Measurements from ENCODE around the gene PTPRM.

PTPRM gene

GRCh38 chr18:7658701-7659100, 91.6 kb downstream of the PTPRM start:
- no peak overlapping the region for H3K27ac ChIP-seq
- TF ChIP-seq, protein P1, sequence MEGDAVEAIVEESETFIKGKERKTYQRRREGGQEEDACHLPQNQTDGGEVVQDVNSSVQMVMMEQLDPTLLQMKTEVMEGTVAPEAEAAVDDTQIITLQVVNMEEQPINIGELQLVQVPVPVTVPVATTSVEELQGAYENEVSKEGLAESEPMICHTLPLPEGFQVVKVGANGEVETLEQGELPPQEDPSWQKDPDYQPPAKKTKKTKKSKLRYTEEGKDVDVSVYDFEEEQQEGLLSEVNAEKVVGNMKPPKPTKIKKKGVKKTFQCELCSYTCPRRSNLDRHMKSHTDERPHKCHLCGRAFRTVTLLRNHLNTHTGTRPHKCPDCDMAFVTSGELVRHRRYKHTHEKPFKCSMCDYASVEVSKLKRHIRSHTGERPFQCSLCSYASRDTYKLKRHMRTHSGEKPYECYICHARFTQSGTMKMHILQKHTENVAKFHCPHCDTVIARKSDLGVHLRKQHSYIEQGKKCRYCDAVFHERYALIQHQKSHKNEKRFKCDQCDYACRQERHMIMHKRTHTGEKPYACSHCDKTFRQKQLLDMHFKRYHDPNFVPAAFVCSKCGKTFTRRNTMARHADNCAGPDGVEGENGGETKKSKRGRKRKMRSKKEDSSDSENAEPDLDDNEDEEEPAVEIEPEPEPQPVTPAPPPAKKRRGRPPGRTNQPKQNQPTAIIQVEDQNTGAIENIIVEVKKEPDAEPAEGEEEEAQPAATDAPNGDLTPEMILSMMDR (conservative IDR thresholded peaks at IDR 0.05): no peak

GRCh38 chr18:7661207-7661606, 94.1 kb downstream of the PTPRM start:
- TF ChIP-seq, protein P1 (conservative IDR thresholded peaks at IDR 0.05): no peak
- H3K27ac ChIP-seq: no peak overlapping the region

GRCh38 chr18:7662866-7663265, 95.8 kb downstream of the PTPRM start:
- TF ChIP-seq, protein P1 (conservative IDR thresholded peaks at IDR 0.05): no peak
- no peak overlapping the region for H3K27ac ChIP-seq

DNA sequence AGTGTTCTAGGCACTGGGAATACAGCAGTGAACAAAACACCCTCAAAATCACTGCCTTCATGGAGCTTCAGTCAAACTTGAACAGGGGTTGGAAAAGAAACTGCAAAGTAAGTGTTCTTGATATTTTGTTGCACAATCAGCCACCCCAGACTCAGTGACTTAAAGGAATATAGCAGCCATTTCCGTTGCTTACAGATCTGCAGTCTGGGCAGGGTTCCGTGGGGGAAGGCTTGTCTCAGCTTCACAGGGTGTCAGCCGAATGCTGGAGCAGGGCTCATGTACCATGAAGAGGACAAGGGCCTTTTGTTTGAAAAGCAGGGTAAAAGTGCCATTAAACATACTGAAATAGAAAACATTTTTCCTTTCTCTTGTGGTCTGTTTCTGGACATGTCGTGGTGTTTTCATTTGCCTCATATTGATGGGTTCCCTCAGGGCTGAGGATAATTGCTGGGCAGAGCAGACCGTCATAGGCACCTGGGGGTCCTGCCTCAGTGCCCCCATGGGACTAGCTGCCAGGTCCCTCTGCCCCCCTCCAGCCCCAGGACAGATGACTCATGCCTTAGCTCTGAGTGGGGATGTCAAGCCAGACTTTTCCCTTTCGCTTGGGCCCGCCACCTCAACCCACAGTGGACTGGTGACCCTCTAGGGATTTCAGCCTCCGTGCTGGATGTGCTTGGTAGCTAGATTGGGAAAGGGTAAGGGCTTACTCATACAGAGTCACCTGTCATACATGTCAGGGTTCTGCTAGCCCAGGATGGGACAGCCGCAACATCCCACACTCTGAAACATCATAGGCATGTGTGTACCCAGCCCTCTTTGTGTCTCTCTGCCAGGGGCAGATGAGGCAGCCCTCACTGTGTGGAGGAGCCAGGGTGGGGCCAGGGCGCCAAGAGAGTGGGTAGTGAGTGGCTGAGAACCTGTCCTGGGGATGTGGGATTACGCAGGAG, 96.5 kb downstream of the PTPRM start:
- TF ChIP-seq, protein P1 (conservative IDR thresholded peaks at IDR 0.05): no peak

DNA sequence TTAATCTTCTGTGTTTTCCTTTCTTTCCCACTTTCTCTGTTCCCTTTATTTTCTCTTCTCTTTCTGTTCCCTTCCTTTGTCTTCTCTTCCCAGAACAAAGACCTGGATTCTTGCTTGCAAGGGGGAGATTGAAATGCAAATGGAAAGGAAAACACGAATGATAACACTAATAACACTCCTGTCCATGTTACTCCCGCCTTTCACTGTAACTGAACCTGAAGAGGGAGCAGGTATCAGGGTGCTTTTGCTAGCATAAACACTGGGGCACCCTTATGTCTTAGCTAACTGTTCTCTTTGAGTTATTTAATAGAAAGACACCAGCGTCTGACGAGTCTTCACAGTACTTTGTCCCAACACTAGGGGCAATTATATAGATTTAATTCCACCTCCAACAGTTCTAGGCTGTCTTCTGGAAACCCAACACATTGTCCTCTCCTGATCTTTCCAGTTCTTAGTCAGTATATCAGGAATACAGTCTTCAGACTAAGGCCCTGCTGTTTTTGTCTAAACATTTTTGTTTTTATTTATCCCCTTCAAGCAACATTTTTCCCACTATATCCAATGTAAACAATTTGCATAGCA, 99.2 kb downstream of the PTPRM start:
- TF ChIP-seq, protein P1 (conservative IDR thresholded peaks at IDR 0.05): no peak
- H3K27ac ChIP-seq: no peak overlapping the region

More for the DNA sequence above, 96.5 kb downstream of the PTPRM start:
- H3K27ac ChIP-seq: no peak overlapping the region

GRCh38 chr18:7668392-7668791, 101.3 kb downstream of the PTPRM start:
- no peak overlapping the region for H3K27ac ChIP-seq
- TF ChIP-seq, protein P1 (conservative IDR thresholded peaks at IDR 0.05): no peak

- no peak overlapping the region for H3K27ac ChIP-seq
- TF ChIP-seq, protein P1 (conservative IDR thresholded peaks at IDR 0.05): no peak
These were observed 102.2 kb downstream of the PTPRM start for GRCh38 chr18:7669361-7669760.
